Suppressor macrophage (primary cell): ENCODE data around the gene LRRC37B.
"Not testable (repeated sequence)": the region's sequence is repeated elsewhere in the genome, so short reads cannot be mapped to it uniquely, and the experiment has no call there.

Source experiments
- DNase-seq, 4 experiments: peaks; one replicate each; pipeline ENCODE4 v3.0.0-alpha.2; 2020 to 2022

The LRRC37B gene

DNA sequence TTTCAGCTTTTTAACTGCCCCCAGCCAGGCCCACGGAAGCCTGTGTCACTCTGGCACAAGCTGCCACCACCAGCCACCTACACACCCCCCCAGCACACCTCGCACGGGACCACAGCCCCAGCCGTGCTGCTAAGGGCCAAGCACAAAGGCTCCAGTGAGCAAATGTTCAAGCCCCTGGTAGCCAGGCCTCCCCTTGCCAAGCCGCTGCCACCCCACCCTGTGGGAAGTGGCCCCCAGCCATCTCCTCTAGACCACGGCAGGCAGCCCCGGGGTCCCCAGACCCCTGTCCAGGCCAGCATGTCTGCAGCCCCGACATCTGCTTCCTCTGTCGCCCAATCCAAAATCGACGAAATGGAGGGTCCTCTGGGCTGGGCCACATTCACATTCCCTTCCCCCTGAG, 35.1 kb downstream of the LRRC37B start:
- DNase-seq = not testable (repeated sequence)

DNA sequence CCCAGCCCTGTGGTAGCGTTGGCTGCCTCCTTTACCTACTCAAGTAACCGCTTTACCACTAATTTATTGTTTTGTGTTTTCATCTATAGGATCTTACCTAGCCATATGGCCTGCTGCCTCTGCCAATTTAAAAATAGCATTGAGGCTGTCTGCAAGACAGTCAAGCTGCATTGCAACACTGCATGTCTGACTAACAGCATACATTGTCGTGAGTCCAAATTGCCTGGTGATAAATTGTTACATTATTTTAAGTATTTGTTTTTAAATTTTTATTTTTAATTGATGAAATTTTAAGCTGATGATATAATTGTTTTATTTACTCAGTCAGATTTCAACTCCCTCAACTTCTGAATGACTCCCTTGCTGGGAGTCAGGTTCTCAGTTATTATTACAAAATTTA, 38.4 kb downstream of the LRRC37B start:
- peak in 1 of 4 experiments; percentile 2 for DNase-seq

- not testable (repeated sequence) for DNase-seq
These were observed 40.5 kb downstream of the LRRC37B start for GRCh38 chr17:32047663-32048062.

DNA sequence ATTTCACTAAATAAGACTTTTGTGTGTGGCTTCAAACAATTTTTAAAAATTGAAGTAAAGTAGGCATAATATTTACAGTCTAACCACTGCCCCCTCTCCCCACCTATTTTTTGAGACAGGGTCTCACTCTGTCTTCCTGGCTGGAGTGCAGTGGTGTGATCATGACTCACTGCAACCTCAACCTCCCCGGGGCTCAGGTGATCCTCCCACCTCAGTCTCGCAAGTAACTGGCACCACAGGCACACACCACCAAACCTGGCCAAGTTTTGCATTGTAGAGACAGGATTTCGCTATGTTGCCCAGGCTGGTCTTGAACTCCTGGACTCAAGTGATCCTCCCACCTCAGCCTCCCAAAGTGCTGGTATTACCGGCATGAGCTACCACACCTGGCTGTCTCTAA, 47.8 kb downstream of the LRRC37B start:
- DNase-seq = not testable (repeated sequence)

DNA sequence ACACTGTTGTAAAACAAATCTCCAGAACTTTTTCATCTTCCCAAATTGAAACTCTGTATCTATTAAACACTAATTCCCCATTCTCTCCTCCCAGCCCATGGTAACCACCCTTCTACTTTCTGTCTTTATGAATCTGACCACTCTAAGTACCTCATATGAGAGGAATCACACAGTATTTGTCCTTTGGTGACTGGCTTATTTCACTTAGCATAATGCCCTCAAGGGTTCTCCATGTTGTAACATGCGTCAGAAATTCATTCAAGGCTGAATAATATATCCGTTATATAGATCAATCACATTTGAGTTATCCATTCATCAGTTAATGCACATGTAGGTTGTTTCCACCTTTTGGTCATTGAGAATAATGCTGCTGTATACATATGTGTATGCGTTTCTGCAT, 48.2 kb downstream of the LRRC37B start:
- DNase-seq = not testable (repeated sequence)

DNA sequence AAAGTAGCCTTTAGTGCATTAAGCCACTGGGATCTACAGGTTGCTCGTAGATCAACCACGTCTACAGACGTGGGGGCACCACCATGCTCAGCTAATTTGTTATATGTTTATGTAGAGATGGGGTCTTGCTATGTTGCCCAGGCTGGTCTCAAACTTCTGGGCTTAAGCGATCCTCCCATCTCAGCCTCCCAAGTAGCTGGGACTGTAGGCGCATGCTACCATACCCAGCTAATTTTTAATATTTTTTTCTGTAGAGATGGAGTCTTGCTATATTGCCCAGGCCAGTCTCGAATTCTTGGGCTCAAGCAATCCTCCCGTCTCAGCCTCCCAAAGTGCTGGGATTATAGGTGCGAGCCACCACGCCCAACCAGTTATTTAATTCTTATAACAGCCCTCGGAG, 49.3 kb downstream of the LRRC37B start:
- DNase-seq = not testable (repeated sequence)

DNA sequence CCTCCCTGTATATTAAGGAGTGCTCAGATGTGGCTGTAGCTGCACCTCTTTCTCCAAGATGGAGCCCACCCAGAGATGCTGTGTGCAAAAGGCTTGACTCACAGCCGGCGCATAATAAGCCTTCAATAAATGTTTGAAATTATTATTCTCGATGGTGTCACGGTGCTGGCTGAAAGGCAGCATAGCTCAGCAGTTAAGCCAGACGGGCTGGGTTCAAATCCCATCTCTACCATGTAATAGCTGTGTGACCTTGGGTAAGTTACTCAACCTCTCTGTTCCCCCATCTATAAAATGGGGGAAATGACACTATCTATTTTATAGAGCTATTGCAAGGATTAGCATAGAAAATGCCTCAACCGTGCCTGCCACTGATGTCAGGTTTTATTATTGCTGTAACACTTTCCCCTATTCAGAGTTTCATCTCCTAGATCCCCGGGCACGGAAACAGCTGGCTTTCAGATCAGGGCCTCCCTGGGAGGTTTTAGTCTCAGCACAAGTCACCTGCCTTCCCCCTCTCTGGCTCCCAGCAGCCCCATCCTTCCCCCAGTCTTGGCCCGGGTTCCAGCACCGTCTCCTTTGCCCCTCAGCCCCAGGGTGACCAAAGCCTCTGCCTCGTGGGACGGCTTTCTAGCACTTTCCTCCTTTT, 50.4 kb downstream of the LRRC37B start:
- not testable (repeated sequence) for DNase-seq

- not testable (repeated sequence) for DNase-seq
These were observed 53.5 kb downstream of the LRRC37B start for GRCh38 chr17:32060695-32061094.

DNA sequence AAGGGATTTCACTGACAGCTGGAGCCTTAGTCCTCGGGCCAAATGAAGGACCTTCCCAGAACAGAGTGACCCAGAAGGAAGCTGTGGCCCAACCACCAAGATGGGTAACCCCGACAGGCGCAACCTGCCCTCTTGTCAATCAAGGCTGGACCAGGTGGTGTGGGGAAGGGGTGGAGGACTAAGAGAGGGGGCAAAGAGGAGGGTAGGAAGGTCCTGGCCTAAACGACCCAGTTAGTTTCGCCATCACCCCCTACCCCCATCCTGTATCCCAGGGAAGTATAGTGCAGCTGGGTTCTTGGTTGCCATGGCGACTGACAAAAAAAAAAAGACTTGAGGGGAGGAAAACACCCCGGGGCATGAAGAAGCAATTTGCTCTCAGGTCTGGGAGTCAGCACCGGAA, 54.7 kb downstream of the LRRC37B start:
- not testable (repeated sequence) for DNase-seq

GRCh38 chr17:32064091-32064490, 56.9 kb downstream of the LRRC37B start:
- DNase-seq = not testable (repeated sequence)

DNA sequence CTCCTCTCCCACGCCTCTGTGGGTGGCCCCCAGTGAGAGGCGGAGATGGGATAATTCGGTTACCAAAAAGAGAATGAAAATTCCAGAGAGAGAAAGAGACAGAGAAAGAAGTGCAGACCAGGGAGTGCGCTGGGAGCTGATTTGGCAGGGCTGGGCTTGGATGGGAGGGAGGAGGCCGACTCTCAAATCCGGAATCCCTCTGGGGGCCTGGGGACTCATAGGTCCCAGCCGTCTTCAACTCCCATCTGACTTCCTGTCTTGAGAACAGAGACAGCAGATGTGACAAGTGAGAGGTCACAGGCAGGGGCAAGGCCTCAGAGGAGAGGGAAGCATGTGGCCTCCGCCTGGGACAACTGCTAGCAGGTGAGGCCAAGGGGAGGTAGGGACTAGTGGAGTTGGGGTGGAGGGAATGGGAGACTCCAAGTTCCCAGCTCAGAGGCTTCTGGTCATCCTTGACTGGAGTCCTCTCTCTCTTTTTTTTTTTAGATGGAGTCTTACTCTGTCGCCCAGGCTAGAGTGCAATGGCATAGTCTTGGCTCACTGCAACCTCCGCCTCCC, 59.0 kb downstream of the LRRC37B start:
- not testable (repeated sequence) for DNase-seq

DNA sequence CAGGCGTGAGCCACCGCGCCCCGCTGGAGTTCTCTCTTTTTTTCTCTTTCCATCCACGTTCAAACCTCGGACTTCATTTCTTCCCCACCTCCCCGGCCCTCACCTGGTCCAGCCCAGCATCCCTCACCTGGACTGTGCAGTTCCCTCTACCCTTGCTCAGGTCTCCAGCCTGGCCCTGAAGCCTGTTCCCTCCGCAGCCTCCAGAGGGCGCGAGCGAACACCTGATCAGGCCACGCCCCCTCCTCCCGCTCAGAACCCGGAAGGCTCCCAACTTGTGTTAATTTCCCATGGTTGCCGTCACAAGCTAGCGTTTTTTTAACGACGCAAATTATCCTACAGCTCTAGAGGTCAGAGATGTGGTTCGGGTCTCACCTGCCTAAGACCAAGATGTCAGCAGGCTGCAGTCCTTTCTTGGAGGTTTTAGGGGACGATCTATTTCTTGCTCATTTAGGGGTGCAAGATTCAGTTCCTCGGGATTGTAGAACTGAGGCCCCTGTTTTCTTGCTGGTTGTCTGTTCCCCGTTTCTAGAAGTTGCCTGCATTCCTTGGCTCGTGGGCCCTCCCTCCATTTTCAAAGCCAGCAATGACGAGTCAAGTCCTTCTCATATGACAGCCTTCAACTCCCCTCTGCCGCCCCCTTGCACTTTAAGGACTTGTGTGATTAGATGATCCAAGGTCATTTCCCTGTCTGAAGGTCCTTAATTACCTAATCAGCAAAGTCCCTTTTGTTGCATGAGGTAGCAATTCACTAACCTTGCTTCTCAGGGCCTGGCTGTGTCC, 59.9 kb downstream of the LRRC37B start:
- DNase-seq = peak; percentile 1 to 49 (median 28)

GRCh38 chr17:32069067-32069466, 61.9 kb downstream of the LRRC37B start:
- DNase-seq = not testable (repeated sequence)

DNA sequence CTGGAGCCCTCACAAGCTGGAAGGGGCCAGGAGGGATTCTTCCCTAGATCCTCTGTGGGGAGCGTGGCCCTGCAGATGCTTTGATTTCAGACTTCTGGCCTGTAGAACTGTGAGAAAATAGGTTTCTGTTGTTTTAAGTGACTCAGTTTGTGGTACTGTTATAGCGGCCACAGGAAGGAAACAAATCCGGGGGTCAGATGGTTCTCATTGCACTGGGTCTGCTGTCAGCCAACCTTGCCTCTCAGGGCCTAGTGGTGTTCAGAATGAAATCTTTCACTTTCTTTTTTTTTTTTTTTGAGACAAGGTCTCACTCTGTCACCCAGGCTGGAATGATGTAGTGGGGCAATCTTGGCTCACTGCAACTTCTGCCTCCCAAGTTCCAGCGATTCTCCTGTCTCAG, 64.8 kb downstream of the LRRC37B start:
- not testable (repeated sequence) for DNase-seq

DNA sequence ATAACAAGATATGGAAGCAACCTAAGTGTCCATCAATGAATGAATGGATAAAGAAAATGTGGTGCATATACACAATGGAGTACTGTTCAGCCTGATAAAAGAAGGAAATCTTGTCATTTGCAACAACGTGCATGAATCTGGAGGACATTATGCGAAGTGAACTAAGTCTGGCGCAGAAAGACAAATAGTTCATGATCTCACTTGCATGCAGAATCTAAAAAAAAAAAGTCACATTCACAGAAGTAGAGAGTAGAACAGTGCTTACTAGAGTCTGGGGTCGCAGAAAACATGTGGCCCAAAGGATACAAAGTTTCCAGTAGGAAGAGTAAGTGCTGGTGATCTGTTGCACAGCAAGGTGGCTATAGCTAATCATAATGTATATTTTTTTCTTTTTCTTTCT, 65.9 kb downstream of the LRRC37B start:
- not testable (repeated sequence) for DNase-seq

GRCh38 chr17:32079753-32080152, 72.6 kb downstream of the LRRC37B start:
- DNase-seq = peak; percentile 5 to 54 (median 45)

GRCh38 chr17:32083550-32083979, 76.4 kb downstream of the LRRC37B start:
- DNase-seq = not testable (repeated sequence)

DNA sequence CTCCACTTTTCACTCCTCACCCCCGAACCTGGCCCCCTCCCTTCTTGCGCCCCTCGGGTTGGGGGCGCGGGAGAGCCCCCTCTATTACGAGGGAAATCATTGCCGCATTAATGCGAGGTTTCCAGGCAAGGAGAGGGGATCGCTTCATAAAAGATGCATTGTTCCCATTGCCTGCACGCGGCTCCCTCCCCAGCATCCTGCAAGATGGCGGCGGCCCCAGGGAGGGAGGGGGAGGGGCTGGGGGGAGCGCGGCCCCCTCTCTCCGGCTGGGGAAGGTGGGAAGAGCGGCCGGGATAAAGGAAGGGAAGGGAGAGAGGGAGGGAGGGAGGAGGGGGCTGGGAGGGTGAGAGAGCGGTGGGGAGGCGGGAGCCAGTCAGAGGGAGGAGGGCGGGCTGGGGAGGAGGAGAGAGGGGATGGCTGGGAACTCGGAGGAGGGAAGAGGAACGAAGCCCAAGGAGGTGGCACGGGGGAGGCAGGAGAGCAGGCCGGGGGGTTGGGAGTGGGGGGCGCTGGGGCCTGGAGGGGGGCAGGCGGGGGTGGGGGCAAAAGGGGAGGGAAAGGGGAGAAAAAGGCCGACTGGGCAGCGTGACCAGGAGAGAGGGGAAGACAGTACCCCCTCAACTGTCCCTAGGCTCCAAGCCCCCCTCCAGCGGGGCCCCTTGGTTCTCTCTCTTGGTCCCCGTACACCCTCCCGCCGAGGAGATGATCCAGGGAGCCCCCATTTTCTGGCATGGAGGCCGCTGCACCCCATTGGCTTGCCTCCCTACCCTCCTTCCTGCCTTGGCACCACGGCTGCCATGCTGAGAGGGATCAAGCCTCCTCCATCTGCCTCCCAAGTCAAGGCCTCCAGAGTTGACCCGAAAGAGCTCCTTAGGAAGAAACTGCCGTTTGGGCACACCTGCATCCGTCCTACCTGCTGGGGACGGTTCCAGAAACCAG, 77.1 kb downstream of the LRRC37B start:
- DNase-seq = not testable (repeated sequence)

DNA sequence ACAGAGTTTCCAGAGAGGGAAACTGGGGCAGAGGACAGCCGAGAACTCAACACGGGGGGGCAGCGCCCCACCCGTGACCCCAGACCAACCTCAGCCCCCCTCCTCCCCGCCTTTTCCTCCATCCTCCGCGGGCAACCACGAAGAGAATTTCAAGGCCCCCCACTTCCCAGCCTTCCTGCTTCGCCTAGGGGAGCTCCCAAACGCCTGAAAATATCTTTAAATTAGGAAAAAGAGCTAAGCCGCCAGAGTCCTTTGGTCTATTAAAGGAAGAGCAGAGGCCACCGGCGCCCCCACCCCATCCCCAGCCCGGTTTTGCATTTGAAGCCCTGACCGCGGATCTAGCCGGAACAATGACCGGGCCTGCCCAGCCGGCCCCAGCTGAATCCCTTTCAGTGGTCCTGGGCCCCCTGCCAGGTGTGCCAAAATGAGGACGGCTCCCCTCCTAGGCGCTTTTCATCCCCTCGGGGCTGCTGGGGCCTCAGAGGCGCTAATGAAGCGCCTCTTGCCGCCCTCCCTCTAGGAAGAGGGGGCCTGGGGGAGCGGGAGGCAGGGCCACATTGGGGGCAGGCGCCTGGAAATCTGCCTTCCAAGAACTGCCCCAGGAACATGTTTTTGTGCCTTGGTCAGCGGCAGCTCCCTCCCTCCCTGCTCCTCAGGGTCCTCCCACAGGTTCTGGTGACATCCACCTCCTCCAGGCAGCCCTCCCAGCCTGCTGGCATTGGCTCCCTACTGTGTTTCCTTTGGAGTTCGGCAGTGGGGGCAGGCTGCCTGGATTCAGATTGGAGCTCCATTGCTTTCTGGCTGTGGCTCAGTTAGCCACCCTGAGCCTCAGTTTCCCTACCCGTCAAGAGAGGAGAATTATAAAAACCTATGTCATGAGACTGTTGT, 78.0 kb downstream of the LRRC37B start:
- DNase-seq = not testable (repeated sequence)

GRCh38 chr17:32086833-32087232, 79.7 kb downstream of the LRRC37B start:
- DNase-seq = not testable (repeated sequence)

- DNase-seq = not testable (repeated sequence)
These were observed 84.9 kb downstream of the LRRC37B start for GRCh38 chr17:32092062-32092461.
